Stimulated activated naive B cell treated with anti-CD40 and anti-IgM and Interleukin-4, amounts not matched to agents 10 μg/mL and 1 μg/mL and 100 μg/mL, for 72 hours (primary cell): ENCODE results near the gene RSPH1.

Experiments used
- ATAC-seq, 2 donors: fragments of 150-1000 bp; cut with Tn5 transposase; replicated peaks; 2 replicates each; pipeline ENCODE4 v1.10.0; 2021; ENCODE audit warnings: moderate library complexity in 1 of 2
- DNase-seq: peaks from one replicate; pipeline ENCODE4 v3.0.0; 2021
- H3K27ac Mint-ChIP-seq: one replicate; pipeline ENCODE4 v1.8.0; 2022; ENCODE audit warnings: mild to moderate bottlenecking, mixed read lengths
- H3K27me3 Mint-ChIP-seq, 2 donors: one replicate each; pipeline ENCODE4 v1.8.0; 2022; ENCODE audit warnings: mixed read lengths in 2 of 2
- H3K36me3 Mint-ChIP-seq, 2 donors: one replicate each; pipeline ENCODE4 v1.8.0; 2022; ENCODE audit warnings: mixed read lengths in 2 of 2, mild to moderate bottlenecking in 1 of 2
- H3K4me1 Mint-ChIP-seq, 2 donors: one replicate each; pipeline ENCODE4 v1.8.0; 2022; ENCODE audit warnings: mixed read lengths in 2 of 2, mild to moderate bottlenecking in 1 of 2
- H3K4me3 Mint-ChIP-seq, 2 donors: one replicate each; pipeline ENCODE4 v1.8.0; 2022; ENCODE audit warnings: mild to moderate bottlenecking in 2 of 2, mixed read lengths in 2 of 2, moderate library complexity in 1 of 2
- H3K9me3 Mint-ChIP-seq, 2 donors: one replicate each; pipeline ENCODE4 v1.8.0; 2022; ENCODE audit warnings: mixed read lengths in 2 of 2, mild to moderate bottlenecking in 1 of 2

RSPH1 gene

GRCh38 chr21:42525029-42525581, 29.1 kb upstream of the RSPH1 start:
- Mint-ChIP-seq H3K27me3 (no peaks in the 10 kb centered on the region), H3K27ac (peak overlapping the region; percentile 99), H3K9me3 (no peaks in the 10 kb centered on the region), H3K4me3 (peak overlapping the region; percentile 79 to 83), H3K4me1 (peaks cover 53 to 84% of the 10 kb centered on the region in 2 donors), H3K36me3 (peaks cover 41 to 76% of the 10 kb centered on the region in 2 donors)
- peak; percentile 22 to 37 for ATAC-seq
- peak; percentile 21 for DNase-seq

DNA sequence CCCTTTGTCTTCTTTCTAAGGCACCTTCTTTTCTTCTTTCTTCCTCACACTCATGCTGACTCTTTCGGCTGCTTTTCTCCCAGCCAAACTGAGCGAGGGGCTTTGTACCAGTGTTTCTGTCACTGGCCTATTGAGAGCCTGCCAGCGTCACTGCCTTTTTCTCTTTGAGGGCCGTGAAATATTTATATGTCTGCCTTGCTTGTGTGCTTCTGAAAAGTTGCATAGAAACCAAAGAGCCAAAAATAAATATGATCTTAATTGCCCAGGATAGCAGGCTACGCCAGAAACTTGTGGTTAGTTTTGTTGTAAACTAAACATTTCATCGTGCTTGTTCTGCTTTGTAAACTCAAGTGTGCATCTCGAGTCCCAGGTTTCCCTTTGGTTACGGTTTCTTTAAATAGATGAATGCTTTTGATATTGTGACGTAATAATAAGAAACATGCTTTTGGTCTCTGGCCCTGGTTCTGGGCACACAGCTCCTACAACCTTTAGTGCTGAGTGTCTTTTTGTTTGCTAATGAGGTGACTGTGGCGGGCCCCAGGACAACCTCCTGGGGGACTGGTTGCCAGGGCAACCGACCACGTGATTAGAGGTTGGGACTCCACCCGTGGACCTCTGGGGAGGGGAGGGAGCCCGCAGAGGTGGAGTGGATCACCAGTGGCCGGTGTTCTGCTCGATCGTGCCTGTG, 28.5 kb upstream of the RSPH1 start:
- no peaks in the 10 kb centered on the region for H3K27me3 Mint-ChIP-seq
- peak overlapping the region; percentile 99 for H3K27ac Mint-ChIP-seq
- H3K9me3 Mint-ChIP-seq: no peaks in the 10 kb centered on the region
- H3K4me1 Mint-ChIP-seq: peaks cover 54 to 84% of the 10 kb centered on the region in 2 donors
- peaks cover 41 to 76% of the 10 kb centered on the region in 2 donors for H3K36me3 Mint-ChIP-seq
- ATAC-seq (peak; percentile 90 to 93), DNase-seq (peak; percentile 90)
- H3K4me3 Mint-ChIP-seq: peak overlapping the region; percentile 79 to 83

DNA sequence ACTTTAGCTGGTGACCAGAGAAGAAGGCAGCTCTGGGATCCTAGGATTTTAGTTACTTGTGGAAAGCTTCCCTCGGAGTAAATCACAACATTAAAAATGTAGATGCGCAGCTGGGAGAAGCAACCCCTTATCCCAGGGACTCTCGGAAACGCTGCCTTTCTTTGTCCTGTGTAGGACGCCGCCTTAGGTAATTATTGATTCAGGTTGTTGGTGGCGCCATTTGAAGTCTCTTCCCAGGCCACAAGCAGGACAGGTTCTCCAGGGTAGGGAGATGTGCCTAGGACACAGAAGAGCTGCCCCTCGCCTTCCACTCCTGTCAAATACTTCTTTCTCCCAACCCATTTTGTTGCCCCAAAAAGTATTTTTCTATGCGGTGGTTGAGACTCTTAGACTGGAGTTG, 27.9 kb upstream of the RSPH1 start:
- Mint-ChIP-seq H3K4me3 (peak overlapping the region; percentile 79 to 83), H3K9me3 (no peaks in the 10 kb centered on the region), H3K36me3 (peaks cover 46 to 79% of the 10 kb centered on the region in 2 donors), H3K27me3 (no peaks in the 10 kb centered on the region), H3K27ac (peak overlapping the region; percentile 99), H3K4me1 (peaks cover 56 to 88% of the 10 kb centered on the region in 2 donors)
- no peak for ATAC-seq
- no peak for DNase-seq

DNA sequence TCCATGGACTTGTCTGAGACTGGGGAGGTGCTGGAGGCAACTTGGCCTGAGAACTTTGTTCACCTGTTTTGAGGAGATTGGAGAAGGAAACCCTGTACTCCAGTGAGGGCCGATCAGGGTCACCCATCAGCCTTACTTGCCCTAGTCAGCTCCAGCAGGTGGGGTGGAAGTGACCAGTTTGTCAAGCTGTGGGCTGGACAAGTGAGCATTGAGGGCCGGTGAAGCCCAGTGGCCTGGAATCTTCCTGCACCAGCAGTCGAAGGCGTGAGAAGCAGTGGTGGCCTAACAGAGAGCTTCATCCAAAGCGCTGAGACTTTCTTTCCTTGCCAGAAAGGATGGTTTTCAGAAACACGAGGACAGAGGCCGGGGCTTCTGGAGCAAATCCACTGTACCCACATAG, 27.2 kb upstream of the RSPH1 start:
- H3K9me3 Mint-ChIP-seq: no peaks in the 10 kb centered on the region
- peak overlapping the region in 1 of 2 donors; percentile 47 for H3K4me3 Mint-ChIP-seq
- peak overlapping the region; percentile 89 for H3K27ac Mint-ChIP-seq
- DNase-seq (no peak), ATAC-seq (no peak)
- H3K4me1 Mint-ChIP-seq: peaks cover 54 to 89% of the 10 kb centered on the region in 2 donors
- peaks cover 50 to 83% of the 10 kb centered on the region in 2 donors for H3K36me3 Mint-ChIP-seq
- no peaks in the 10 kb centered on the region for H3K27me3 Mint-ChIP-seq

DNA sequence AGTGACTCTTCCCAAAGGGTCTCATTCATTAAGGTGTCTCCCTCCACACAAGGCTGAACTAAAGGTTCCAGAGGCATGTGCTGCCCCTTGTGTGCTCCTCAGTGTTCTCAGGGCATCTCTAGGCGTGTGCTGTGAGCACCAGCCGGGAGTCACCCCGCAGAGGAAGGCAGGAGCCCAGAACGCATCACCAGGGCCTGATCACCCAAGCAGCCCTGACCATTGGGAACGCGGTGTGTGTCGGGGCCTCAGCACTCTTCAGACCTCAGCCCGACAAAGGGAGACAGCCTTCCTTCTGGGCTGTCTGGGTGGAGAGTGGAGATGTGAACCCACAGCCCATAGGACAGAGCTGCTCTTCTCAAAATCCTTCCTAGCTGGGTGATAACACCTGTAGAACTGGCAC, 26.7 kb upstream of the RSPH1 start:
- Mint-ChIP-seq H3K4me3 (peak overlapping the region; percentile 47 to 48), H3K36me3 (peaks cover 51 to 83% of the 10 kb centered on the region in 2 donors), H3K4me1 (peaks cover 50 to 89% of the 10 kb centered on the region in 2 donors), H3K27me3 (no peaks in the 10 kb centered on the region), H3K9me3 (no peaks in the 10 kb centered on the region), H3K27ac (peak overlapping the region; percentile 89)
- no peak for ATAC-seq
- no peak for DNase-seq

- peaks cover 47 to 88% of the 10 kb centered on the region in 2 donors for H3K4me1 Mint-ChIP-seq
- H3K27me3 Mint-ChIP-seq: no peaks in the 10 kb centered on the region
- no peak for ATAC-seq
- H3K27ac Mint-ChIP-seq: peak overlapping the region; percentile 89
- peaks cover 55 to 84% of the 10 kb centered on the region in 2 donors for H3K36me3 Mint-ChIP-seq
- DNase-seq: no peak
- no peak overlapping the region for H3K4me3 Mint-ChIP-seq
- H3K9me3 Mint-ChIP-seq: no peaks in the 10 kb centered on the region
These were observed 26.2 kb upstream of the RSPH1 start for GRCh38 chr21:42522271-42522670.

DNA sequence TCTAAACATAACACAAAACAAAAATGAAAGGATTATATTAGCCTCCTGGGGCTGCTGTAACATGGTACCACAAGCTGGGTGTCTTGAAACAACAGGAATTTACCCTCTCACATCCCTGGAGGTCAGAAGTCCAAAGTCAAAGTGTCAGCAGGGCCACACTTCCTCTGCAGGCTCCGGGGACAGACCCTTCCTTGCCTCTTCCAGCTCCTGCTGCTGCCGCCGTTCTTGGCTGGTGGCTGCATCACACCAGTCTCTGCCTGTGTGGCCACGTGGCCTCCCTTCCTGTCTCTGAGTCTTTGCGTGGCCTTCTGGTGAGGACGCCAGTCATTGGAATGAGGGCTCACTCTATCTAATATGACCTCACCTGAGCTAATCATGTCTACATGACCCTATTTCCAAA, 25.8 kb upstream of the RSPH1 start:
- Mint-ChIP-seq H3K4me1 (peaks cover 47 to 88% of the 10 kb centered on the region in 2 donors), H3K4me3 (no peak overlapping the region), H3K27me3 (no peaks in the 10 kb centered on the region), H3K27ac (no peak overlapping the region), H3K9me3 (no peaks in the 10 kb centered on the region), H3K36me3 (peaks cover 57 to 86% of the 10 kb centered on the region in 2 donors)
- ATAC-seq (no peak), DNase-seq (no peak)

GRCh38 chr21:42521384-42521783, 25.4 kb upstream of the RSPH1 start:
- DNase-seq (no peak), ATAC-seq (no peak)
- Mint-ChIP-seq H3K4me1 (peaks cover 46 to 88% of the 10 kb centered on the region in 2 donors), H3K27me3 (no peaks in the 10 kb centered on the region), H3K4me3 (no peak overlapping the region), H3K36me3 (peaks cover 57 to 87% of the 10 kb centered on the region in 2 donors), H3K9me3 (no peaks in the 10 kb centered on the region), H3K27ac (no peak overlapping the region)

DNA sequence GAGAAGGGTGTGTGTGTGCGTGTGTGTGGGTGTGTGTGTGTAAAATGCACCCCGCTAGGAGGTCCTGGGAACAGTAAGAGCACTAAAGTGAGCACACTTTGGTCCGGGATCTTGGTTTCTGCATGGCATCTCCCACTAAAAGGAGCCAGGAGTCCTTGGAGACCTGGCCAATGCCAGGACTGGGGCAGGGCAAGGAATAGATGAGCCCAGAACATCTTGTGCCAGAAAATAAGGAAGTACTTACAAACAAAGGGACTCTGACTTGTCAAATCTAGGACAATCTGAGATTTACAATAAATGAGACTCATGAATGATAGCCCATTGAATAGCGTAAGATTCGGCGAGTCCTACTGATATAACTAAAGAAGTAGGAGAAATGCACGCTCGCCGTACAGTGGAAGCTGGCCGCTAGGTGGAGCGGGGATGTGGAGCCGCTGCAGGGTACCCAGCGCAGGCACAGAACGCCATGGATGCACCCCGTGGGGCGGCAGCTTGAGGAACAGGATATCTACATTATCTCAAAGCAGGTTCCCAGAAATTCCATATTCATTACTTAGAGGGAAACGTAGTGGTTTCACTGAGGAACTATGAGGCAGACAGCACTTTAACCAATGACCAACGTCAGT, 24.7 kb upstream of the RSPH1 start:
- Mint-ChIP-seq H3K4me3 (no peak overlapping the region), H3K27ac (no peak overlapping the region), H3K4me1 (peaks cover 44 to 88% of the 10 kb centered on the region in 2 donors), H3K27me3 (no peaks in the 10 kb centered on the region), H3K36me3 (peaks cover 59 to 84% of the 10 kb centered on the region in 2 donors), H3K9me3 (no peaks in the 10 kb centered on the region)
- ATAC-seq (no peak), DNase-seq (no peak)

DNA sequence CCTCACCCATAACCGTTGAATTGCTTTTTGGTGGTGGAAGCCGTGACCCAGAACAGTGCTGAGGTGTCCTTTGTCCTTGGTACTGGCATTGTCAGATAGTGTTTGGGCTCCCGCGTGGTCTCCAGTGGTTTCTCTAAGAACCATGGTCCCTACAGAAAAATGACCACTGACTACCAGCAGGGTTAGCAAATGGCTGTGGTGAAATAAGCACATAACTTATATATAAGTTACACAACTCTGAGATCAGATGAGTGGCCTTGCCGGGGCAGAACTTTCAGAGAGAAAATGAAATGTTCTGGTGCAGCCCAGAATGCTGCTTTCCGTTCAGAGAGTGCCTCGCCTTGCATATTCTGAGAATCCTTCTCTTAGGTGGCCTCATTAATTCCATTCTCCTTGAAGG, 22.6 kb upstream of the RSPH1 start:
- Mint-ChIP-seq H3K36me3 (peaks cover 56 to 71% of the 10 kb centered on the region in 2 donors), H3K27me3 (no peaks in the 10 kb centered on the region), H3K9me3 (no peaks in the 10 kb centered on the region), H3K27ac (peak overlapping the region; percentile 59), H3K4me1 (peaks cover 30 to 76% of the 10 kb centered on the region in 2 donors), H3K4me3 (no peak overlapping the region)
- DNase-seq (no peak), ATAC-seq (no peak)

- peaks cover 56 to 67% of the 10 kb centered on the region in 2 donors for H3K36me3 Mint-ChIP-seq
- H3K27me3 Mint-ChIP-seq: no peaks in the 10 kb centered on the region
- H3K9me3 Mint-ChIP-seq: no peaks in the 10 kb centered on the region
- H3K27ac Mint-ChIP-seq: peak overlapping the region; percentile 59
- ATAC-seq (no peak), DNase-seq (no peak)
- peaks cover 30 to 73% of the 10 kb centered on the region in 2 donors for H3K4me1 Mint-ChIP-seq
- no peak overlapping the region for H3K4me3 Mint-ChIP-seq
These were observed 22.2 kb upstream of the RSPH1 start for GRCh38 chr21:42518215-42518614.

DNA sequence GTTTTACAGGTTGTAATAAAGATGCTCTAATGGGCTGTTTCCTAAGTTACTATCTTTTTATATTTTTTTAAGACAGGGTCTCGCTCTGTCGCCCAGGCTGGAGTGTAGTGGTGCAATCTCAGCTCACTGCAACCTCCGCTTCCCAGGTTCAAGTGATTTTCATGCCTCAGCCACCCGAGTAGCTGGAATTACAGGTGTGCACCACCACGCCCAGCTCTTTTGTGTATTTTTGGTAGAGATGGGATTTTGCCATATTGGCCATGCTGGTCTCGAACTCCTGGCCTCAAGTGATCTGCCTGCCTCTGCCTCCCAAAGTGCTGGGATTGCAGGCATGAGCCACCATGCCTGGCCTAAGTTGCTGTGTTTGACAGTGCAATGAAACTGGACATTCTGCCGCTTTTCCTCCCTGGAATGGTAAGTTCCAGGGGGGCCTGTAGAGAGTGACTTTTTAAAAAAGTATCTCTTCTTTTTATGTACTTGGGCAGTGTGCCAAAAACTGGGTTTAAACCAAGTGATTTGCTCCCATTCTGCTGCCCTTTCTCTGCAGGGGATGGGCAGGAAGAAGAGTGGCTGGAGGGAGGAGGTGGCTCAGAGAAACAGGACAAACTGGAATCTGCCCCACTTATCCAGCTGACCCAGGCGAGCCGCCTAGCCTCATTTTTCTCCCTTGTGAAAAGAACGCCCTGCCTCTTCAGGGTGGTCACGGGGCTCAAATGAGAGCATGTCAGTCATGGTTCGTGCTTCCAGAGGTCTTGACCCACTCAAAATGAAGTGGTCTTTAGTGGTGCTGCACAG, 19.9 kb upstream of the RSPH1 start:
- H3K27ac Mint-ChIP-seq: no peak overlapping the region
- H3K4me1 Mint-ChIP-seq: peaks cover 27 to 65% of the 10 kb centered on the region in 2 donors

DNA sequence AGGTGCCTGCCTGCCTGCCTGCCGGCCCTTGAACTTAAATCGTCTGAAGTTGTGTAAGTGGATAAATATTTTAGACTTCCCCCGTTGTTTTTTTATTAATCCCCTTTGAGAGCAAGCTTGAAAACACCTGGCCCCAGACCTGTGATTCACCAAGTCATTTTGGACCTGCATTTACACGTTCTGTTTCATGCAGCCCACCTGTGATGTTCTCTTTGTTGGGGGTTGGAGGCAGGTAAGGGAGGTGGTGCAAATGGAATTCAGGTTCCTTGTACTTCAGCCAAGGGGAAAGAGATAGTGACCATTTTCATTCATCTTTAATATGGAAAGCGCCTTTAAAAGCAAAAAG, 18.8 kb upstream of the RSPH1 start:
- H3K4me3 Mint-ChIP-seq: peak overlapping the region; percentile 78 to 80
- H3K4me1 Mint-ChIP-seq: peaks cover 20 to 54% of the 10 kb centered on the region in 2 donors
- peaks cover 32 to 35% of the 10 kb centered on the region in 2 donors for H3K36me3 Mint-ChIP-seq
- H3K27me3 Mint-ChIP-seq: no peaks in the 10 kb centered on the region
- peak in 1 of 2 donors; percentile 4 for ATAC-seq
- H3K27ac Mint-ChIP-seq: peak overlapping the region; percentile 93
- DNase-seq: no peak
- H3K9me3 Mint-ChIP-seq: no peaks in the 10 kb centered on the region

More for the DNA sequence above, 19.9 kb upstream of the RSPH1 start:
- Mint-ChIP-seq H3K27me3 (no peaks in the 10 kb centered on the region), H3K9me3 (no peaks in the 10 kb centered on the region), H3K4me3 (peak overlapping the region; percentile 78 to 80), H3K36me3 (peaks cover 42 to 46% of the 10 kb centered on the region in 2 donors)
- no peak for ATAC-seq
- no peak for DNase-seq
